Neural cell (in vitro differentiated cells): Measurements from ENCODE around the gene NEDD1. TPM values are rescaled to one million over a fixed set of nuclear protein-coding genes. Genes with fewer than 3 reads are reported as not detected.

ENCODE experiments used
- H2AFZ ChIP-seq: fragments of 200-600, 300-800 bp; sonication (generic), shearing (Covaris generic); 2 replicates; pipeline ENCODE4 v1.6.0; 2014; ENCODE audit warnings: low read depth, mild to moderate bottlenecking, antibody characterized with exemption, low read length, moderate library complexity
- H3F3A ChIP-seq: fragments of 200-600 bp; shearing (Covaris generic); 2 replicates; pipeline ENCODE4 v1.6.1; 2016; ENCODE audit warnings: mild to moderate bottlenecking, moderate library complexity, mixed read lengths, antibody characterized with exemption, low read length; ENCODE audit not compliant: insufficient read depth, poor library complexity, severe bottlenecking
- H3K27ac ChIP-seq: fragments of 200-600, 300-800 bp; sonication (generic), shearing (Covaris generic); 2 replicates; pipeline ENCODE4 v1.5.1; 2014; ENCODE audit warnings: mild to moderate bottlenecking, low read length, moderate library complexity
- H3K27me3 ChIP-seq: fragments of 300-800, 200-600 bp; sonication (generic), shearing (Covaris generic); 2 replicates; pipeline ENCODE4 v1.6.0; 2014; ENCODE audit warnings: mild to moderate bottlenecking, low read depth, low read length, moderate library complexity; ENCODE audit not compliant: insufficient read depth
- H3K36me3 ChIP-seq: fragments of 300-800, 200-600 bp; sonication (generic), shearing (Covaris generic); 2 replicates; pipeline ENCODE4 v1.5.1; 2014; ENCODE audit warnings: mild to moderate bottlenecking, antibody characterized with exemption, low read length, moderate library complexity; ENCODE audit not compliant: insufficient read depth
- H3K4me2 ChIP-seq: fragments of 300-800, 200-600 bp; sonication (generic), shearing (Covaris generic); 2 replicates; pipeline ENCODE4 v1.6.0; 2014; ENCODE audit warnings: mild to moderate bottlenecking, low read length
- H3K4me3 ChIP-seq: fragments of 300-800, 200-600 bp; sonication (generic), shearing (Covaris generic); 2 replicates; pipeline ENCODE4 v1.5.1; 2014; ENCODE audit warnings: mild to moderate bottlenecking, low read length, moderate library complexity
- H3K79me2 ChIP-seq: fragments of 200-600 bp; shearing (Covaris generic); replicated peaks from 2 replicates; pipeline ENCODE4 v1.6.0; 2014; ENCODE audit warnings: mild to moderate bottlenecking, low read length, moderate library complexity; ENCODE audit not compliant: insufficient read depth
- H3K9ac ChIP-seq: fragments of 300-800, 200-600 bp; sonication (generic), shearing (Covaris generic); 2 replicates; pipeline ENCODE4 v1.6.1; 2016; ENCODE audit warnings: mild to moderate bottlenecking, low read length, mixed read lengths
- H3K9me2 ChIP-seq: fragments of 200-600 bp; shearing (Covaris generic); 2 replicates; pipeline ENCODE4 v1.6.1; 2016; ENCODE audit warnings: mild to moderate bottlenecking, low read length, mixed read lengths; ENCODE audit not compliant: insufficient read depth
- H3K9me3 ChIP-seq: fragments of 200-600, 300-800 bp; sonication (generic), shearing (Covaris generic); 2 replicates; pipeline ENCODE4 v1.6.1; 2016; ENCODE audit warnings: mild to moderate bottlenecking, mixed run types, low read length, moderate library complexity, mixed read lengths
- H4K20me1 ChIP-seq: fragments of 200-600 bp; shearing (Covaris generic); 2 replicates; pipeline ENCODE4 v1.6.1; 2016; ENCODE audit warnings: mild to moderate bottlenecking, mixed run types; ENCODE audit not compliant: insufficient read depth
- CTCF ChIP-seq: fragments of 450-650 bp; IDR thresholded peaks from 2 replicates; pipeline ENCODE4 v1.5.1; 2014; ENCODE audit warnings: antibody characterized with exemption, mild to moderate bottlenecking, moderate library complexity; ENCODE audit not compliant: poor library complexity, severe bottlenecking
- EP300 ChIP-seq: fragments of 450-650 bp; conservative IDR thresholded peaks from 2 replicates; pipeline ENCODE4 v1.6.1; 2014; ENCODE audit warnings: antibody characterized with exemption, mild to moderate bottlenecking, moderate library complexity; ENCODE audit not compliant: poor library complexity, severe bottlenecking
- EZH2 ChIP-seq: fragments of 200-600, 300-800 bp; shearing (Covaris generic), sonication (generic); IDR thresholded peaks from 2 replicates; pipeline ENCODE4 v1.6.1; 2014; ENCODE audit warnings: antibody characterized with exemption, low read length, borderline replicate concordance, mild to moderate bottlenecking; ENCODE audit not compliant: insufficient read depth, poor library complexity, severe bottlenecking
- MXI1 ChIP-seq: fragments of 450-650 bp; conservative IDR thresholded peaks from 2 replicates; pipeline ENCODE4 v1.6.1; 2014; ENCODE audit warnings: antibody characterized with exemption, mild to moderate bottlenecking; ENCODE audit not compliant: poor library complexity, severe bottlenecking
- POLR2AphosphoS5 ChIP-seq: IDR thresholded peaks from 2 replicates; pipeline ENCODE4 v1.6.1; 2012
- RAD21 ChIP-seq: fragments of 450-650 bp; conservative IDR thresholded peaks from 2 replicates; pipeline ENCODE4 v1.6.1; 2014; ENCODE audit warnings: antibody characterized with exemption, mild to moderate bottlenecking, moderate library complexity
- REST ChIP-seq: IDR thresholded peaks from 2 replicates; pipeline ENCODE4 v1.6.1; 2012; ENCODE audit warnings: borderline replicate concordance
- SMC3 ChIP-seq: fragments of 450-650 bp; conservative IDR thresholded peaks from 2 replicates; pipeline ENCODE4 v1.6.1; 2014; ENCODE audit warnings: antibody characterized with exemption, mild to moderate bottlenecking, moderate library complexity; ENCODE audit not compliant: poor library complexity
- TAF1 ChIP-seq: IDR thresholded peaks from 2 replicates; pipeline ENCODE4 v1.6.1; 2012; ENCODE audit warnings: low read depth
- polyA plus RNA-seq: library from polyadenylated mRNA; depleted of rRNA; stranded (reverse); fragments of >200 nt; gene quantifications from 2 replicates; pipeline ENCODE4 v1.2.3, GENCODE V29; 2014

The NEDD1 gene
- polyA plus RNA-seq, 1 donor from 2014 or later = 3.8 TPM

- Histone ChIP-seq H3K9me3 (no peaks in the 10 kb centered on the region), H3K36me3 (no peaks in the 10 kb centered on the region), H3K79me2 (no peaks in the 10 kb centered on the region), H3K27me3 (no peaks in the 10 kb centered on the region), H3F3A (no peaks in the 10 kb centered on the region), H3K9ac (no peak overlapping the region), H3K9me2 (no peaks in the 10 kb centered on the region), H4K20me1 (no peaks in the 10 kb centered on the region), H3K4me3 (no peak overlapping the region), H2AFZ (no peak overlapping the region), H3K4me2 (no peak overlapping the region), H3K27ac (no peak overlapping the region)
- TF ChIP-seq EZH2 = no peak
- no peak for TF ChIP-seq EP300
- no peak for TF ChIP-seq POLR2AphosphoS5
- TF ChIP-seq TAF1 = no peak
Measured at GRCh38 chr12:96864335-96864734, 42.7 kb upstream of the NEDD1 start.

- Histone ChIP-seq H3K4me2 (no peak overlapping the region), H3K27me3 (no peaks in the 10 kb centered on the region), H3K36me3 (no peaks in the 10 kb centered on the region), H3K4me3 (no peak overlapping the region), H3K9ac (no peak overlapping the region), H2AFZ (no peak overlapping the region), H3K27ac (no peak overlapping the region), H3K9me3 (no peaks in the 10 kb centered on the region), H3K9me2 (no peaks in the 10 kb centered on the region), H3K79me2 (no peaks in the 10 kb centered on the region), H4K20me1 (no peaks in the 10 kb centered on the region), H3F3A (no peaks in the 10 kb centered on the region)
- no peak for TF ChIP-seq MXI1
- TF ChIP-seq TAF1 = no peak
- TF ChIP-seq SMC3 = no peak
- no peak for TF ChIP-seq POLR2AphosphoS5
- no peak for TF ChIP-seq CTCF
- no peak for TF ChIP-seq RAD21
- TF ChIP-seq EP300 = no peak
- TF ChIP-seq REST = no peak
- TF ChIP-seq EZH2 = no peak
Measured at GRCh38 chr12:96866801-96867590, 40.1 kb upstream of the NEDD1 start.
